Activated T-helper 1 cell treated with Interleukin-2 at 50 U/mL for 16 hours (primary cell): ENCODE data around the gene COQ7.

Experiments
- DNase-seq: peaks from one replicate; pipeline ENCODE4 v3.0.0-alpha.2; 2020; ENCODE audit warnings: low read depth

The COQ7 gene

DNA sequence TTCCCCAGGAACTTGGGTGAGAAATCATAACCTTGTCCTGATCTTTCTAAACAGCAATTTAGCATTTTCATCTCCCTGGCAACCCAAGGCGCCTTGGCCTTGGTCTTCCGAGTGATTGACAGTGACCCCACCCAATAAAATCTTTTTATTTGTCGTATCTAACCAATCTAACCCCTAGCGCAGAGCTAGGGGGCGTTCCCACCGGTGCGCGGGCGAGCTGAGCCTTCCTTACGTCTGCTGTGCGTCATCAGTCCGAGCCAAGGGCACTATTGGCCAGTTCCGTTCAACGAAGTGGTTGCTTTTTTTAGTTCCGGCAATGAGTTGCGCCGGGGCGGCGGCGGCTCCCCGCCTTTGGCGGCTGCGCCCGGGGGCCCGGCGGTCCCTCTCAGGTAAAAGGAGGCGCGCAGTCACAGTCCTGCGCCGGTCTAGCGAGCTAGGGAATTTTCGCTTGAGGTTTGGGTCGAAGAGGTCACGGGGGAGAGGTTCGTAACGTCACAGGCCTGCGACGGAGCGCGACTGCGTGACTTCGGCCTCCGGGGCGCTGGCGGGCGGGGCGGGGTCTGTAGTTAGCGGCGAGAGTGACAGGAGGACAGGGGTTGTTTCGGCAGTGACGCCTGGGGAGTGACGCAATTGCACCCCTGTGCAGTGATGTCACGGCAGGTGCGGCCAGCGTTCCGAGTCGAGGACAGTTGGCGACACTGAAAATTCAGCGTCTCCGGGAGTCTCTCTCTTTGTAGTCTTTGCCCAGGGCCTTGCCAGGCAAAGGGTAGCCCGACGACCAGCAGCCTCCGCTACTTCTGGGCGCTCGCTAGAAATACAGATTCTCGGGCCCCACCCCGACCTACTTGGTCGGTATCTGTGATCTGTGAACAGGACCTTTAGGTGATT is at the start of gene COQ7:
TSS of gene COQ7 (plus strand) at position 266 of the 888 bp plus-strand sequence. CDS start at position 317, 51 bp downstream.
- peak; percentile 95 for DNase-seq

DNA sequence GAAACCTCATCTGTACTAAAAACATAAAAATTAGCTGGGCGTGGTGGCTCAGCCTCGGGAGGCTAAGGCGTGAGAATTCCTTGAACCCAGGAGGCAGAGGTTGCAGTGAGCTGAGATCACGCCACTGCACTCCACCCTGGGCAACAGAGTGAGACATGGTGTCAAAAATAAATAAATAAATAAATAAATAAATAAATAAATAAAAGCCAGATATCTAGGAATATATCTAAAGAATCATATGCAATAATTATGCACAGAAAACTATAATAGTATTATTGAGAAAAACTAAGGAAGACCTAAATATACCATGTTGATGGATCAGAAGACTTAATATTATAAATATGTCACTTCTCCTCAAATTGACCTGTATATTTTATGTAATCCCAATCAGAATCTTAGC is 46.7 kb upstream of the COQ7 start:
- DNase-seq, result no peak

DNA sequence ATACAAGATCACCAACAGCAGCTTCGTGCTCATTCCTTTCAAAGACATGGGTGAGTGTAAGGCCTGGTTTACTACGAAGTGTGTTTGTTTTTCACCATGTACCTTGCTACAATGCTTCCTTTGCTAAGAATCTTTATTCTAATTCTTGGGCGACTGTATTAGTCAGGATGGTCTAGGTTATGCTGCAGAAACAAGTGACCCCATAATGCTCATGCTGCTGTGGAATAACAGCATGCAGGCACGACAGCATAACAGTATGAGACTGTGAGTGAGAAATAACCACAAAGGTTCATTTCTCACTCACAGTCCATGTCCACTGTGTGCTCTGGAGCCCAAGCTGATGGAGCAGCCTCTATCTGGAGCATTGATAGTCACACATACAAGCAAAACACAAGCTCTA is 45.7 kb upstream of the COQ7 start:
- DNase-seq, result no peak

DNA sequence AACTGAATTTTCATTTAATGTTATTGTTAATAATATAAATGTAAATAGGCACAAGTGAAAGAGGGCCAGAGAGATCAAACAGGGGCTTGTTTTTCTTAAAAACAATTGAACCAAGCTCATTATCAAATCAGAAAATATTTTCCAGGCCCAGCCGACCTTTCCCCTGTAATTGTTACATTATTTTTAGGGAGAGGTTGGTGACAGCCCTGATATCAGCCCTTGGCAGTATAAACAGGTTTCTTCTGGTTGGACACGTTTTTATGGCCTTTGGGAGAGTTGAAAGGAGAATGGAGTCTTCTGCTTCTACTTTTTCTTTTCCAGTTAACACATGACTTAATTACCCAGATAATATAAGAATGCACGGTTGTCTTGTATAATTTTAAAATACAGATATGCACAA is 40.0 kb upstream of the COQ7 start:
- DNase-seq, result no peak

DNA sequence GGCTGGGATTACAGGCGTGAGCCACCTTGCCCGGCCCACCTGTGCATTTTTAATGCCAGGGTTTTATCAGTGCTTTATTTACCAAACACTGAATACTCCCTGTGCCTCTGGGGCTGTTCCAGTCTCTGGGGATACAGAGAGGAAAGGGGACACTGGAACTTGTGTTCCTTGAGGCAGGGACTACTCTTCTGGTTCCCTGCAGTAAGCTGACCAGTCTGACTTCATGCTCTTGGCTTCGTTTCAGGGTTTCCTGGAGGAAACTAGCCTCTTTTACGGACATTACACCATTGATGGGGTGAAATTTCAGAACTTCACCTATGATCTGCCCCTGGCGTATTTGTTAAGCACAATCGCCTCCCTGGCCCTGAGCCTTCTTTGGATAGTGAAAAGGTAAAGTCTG is 37.4 kb upstream of the COQ7 start:
- no peak for DNase-seq

DNA sequence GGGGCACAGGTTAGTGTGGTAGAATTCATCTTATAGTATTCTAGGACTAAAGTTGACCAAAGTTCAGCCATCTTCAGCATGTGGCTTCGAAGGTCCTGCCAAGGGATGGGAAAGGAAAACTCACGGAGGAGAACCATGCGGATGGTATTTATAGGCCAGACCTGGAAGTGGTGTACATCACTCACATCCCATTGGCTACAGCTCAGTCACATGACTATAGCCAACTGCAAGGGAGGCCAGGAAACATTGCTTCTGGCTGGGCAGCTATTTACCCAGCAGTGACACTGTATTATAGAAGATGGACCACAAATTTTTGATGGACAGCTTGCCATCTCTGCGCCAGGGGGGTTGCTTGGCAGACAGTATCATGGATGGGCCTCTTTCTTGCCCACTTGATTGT is 35.7 kb upstream of the COQ7 start:
- no peak for DNase-seq

DNA sequence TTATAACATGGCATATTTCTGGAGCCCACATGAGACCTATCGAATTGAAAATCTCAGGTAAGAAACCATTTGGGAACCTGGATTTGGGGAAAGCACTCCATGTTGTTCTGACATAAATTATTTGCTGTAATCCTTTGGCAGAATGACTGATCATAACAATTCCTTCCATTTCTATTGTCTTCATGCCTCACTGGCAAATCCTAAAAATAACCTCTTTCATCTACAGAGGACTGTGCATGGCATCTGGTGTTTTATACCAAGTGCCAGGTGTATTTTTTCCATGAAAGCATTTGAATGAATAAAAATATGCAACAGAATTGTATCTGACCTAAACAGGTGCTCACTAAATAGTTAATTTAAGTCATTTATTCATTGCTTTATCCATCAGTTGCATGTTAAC is 33.7 kb upstream of the COQ7 start:
- DNase-seq, result no peak

DNA sequence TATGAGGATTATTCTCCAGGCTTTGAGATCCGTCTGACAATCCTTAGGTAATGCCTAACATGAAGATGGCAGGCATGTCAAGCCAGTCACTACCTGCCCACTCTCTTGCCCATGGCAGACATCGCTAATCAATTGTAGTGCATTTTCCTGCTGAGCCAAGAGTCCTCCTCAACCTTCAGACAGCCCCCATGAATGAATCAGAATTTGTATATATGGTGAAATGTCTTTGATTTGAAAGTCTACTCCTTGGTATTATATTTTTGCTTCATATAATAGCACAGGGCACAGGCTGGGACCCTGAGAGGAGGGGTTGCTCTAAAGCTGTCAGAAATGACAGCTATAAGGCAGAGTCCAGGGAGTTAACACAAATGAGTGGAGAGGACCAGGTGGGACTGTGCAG is 27.0 kb upstream of the COQ7 start:
- DNase-seq, result no peak

DNA sequence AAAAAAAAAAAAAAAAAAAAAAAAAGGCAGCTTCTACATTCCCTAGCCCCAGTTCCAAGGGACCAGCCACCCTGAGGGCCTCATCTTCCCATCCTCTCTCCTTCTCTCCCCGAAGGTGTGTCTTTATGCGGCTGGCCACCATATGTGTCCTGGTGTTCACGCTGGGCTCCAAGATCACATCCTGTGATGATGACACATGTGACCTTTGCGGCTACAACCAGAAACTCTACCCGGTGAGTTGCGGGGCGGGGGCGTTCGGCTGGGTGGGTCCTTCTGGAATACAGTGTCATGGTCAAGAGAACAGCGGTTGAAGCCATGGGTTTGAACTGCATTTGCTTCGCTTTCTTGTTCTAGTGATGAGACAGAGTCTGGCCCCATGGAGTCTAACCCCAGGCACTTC is 22.6 kb upstream of the COQ7 start:
- DNase-seq, result no peak

DNA sequence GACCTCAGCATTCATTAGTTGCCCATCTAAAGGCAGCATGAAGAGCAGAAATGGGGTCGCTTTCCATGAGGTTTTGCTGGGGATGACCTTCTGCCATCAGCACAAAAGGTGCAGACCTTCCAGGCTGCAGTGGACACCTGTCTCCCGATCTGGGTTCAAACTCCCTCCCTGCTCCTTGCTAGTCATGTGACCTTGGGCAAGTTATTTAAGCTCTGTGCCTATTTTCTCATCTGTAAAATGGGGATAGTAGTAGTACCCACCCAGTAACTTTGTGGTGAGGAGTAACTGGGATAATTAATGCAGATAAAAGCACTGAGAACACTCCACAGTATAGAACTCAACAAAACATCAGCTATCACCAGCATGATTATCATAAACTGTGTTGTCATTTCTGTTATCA is 21.4 kb upstream of the COQ7 start:
- DNase-seq, result no peak

DNA sequence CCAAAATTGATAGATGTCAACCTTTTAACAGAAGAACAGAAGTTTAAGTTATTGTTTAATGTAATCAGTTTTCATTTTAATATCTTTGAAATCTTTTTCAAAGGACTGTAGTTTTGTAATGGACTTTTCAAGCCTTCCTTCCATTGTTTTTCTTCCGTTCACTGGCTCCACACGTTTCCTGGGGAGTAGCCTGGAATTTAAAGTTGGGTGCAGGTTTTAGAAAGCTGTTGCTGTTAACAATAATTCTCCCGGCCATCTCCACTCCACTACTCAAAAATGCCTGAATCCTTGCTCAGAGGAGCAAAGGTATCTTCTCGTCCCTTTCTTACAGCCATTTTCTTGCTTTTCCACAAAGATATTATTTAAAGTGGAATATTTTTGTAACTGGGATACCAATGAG is 4.7 kb upstream of the COQ7 start:
- DNase-seq, result no peak

DNA sequence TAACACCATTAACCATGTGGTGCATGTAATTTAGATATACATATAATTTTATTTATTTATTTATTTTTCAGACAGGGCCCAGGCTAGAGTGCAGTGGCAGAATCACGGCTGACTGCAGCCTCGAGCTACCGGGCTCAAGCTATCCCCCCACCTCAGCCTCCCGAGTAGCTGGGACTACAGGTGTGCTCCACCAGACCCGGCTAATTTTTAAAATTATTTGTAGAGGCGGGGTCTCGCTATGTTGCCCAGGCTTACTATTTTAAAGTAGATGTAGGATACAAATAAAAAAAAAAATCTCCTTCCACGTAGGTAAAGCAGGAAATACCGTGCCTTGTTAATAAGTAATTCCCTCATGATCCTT is 446 bp upstream of the COQ7 start:
- no peak for DNase-seq

DNA sequence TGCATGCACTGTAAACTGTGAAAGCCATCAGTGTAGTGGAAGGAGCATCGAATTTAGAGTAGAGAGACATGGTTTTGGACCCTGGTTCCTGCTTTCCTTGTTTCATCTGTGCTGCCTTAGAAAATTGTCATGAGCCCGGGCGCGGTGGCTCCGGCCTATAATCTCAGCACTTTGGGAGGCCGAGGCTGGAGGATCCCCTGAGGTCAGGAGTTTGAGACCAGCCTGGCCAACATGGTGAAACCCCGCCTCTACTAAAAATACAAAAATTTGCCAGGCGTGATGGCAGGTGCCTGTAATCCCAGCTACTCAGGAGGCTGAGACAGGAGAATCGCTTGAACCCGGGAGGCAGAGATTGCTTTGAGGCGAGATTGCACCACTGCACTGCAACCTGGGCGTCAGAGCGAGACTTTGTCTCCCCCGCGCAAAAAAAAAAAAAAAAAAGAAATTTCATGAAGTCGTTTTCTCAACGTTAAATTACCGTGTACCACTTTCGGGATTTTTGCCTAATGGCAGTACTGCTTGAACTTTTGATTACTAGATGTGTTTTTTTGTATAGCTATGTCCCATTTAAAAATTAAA is 912 bp downstream of the COQ7 start:
- no peak for DNase-seq

DNA sequence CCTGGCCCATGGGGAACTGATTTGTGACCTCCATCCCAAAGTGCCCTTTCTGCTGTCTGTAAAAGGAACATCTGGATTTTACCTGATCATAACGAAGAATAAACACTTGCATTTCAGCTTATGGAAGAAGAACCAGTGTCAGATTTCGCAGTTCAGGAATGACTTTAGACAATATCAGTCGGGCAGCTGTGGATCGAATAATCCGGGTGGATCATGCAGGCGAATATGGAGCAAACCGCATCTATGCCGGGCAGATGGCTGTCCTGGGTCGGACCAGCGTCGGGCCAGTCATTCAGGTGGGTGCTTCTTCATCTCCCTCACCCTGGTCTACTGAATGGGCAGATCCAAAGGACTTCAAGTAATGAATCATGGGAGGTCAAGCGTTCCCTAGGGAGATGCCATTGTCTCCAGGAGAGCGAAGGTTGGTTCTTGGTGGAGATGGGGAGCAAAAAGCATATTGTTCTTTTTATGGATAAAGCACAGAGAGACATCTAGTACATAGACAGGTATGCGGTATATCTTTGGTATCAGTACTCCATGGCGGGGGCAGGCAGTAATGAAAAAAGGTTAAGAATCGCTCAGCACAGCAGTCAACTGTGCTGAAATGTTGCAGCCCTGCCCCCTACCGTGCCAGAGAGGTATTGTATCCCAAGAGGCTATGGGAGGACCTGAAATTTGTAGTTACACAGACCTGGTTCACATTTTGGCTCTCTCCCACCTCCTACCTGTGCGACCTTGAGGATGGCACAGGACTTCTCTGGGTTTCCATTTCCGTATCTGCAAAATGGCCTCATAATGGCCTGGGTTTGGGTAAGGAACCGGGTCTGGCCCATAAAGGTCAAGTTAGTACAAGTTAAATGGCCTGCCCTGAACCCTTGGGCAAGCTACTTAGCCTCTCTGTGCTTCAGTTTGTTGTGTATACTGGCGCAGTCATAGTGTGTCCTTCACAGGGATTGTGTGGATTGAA is 4.7 kb downstream of the COQ7 start:
- DNase-seq, result no peak

DNA sequence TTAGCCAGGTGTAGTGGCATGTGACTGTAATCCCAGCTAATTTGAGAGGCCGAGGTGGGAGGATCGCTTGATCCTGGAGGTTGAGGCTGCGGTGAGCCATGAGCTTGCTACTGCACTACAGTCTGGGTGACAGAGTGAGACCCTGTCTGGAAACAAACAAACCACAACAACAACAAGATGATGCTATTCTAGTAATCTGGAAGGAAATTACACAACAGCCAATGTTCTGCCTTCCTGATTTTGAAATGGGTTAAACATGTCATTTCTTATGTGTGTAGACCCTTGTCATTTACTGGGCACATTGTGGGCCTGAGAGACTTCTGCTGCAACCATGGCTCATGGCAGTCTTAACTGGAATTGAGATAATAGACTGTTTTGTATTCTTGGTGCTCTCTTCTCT is 5.9 kb downstream of the COQ7 start:
- no peak for DNase-seq

DNA sequence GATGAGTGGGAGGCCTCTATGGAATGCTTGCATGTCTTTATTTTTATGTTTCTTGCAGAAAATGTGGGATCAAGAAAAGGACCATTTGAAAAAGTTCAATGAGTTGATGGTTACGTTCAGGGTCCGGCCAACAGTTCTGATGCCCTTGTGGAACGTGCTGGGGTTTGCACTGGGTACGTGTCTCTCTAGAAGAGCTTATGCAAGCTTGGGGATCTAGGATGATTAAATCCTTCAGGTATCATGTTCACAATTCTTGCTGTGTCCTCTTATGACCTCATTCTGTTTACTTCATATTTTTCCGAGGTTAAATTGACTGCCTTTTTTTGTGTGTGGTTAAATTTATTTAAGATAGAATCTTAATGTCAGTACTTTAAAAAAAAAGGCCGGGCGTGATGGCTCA is 6.4 kb downstream of the COQ7 start:
- DNase-seq, result no peak

DNA sequence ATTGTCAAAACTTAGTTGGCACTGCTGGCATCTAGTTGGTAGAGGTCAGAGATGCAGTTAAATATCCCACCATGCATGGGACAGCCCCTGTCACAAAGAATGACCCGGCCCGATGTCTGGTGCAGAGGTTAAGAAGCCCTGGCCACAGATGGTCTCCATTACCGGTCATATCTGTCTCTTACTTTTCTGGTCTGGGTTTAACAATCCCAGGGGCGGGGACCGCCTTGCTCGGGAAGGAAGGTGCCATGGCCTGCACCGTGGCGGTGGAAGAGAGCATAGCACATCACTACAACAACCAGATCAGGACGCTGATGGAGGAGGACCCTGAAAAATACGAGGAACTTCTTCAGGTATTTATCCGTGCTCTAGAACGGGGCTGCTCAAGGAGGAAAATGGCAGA is 8.1 kb downstream of the COQ7 start:
- DNase-seq, result no peak

DNA sequence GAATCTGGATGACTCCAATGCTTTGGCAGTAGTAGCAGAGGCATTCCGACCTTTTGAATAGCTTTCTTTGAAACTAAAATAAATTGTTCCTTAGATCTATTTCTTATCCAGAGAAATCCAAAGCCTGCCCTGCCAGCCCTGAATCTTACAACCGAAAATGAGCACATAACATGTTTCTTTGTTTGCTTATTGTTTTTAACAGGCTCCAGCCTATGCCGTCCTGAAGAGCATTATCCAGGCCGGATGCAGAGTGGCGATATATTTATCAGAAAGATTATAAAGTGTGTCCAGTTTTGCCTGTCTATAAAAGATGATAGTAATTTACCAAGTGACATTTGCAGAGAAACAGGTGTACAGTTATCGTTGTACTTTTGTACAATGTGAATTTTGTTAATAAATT is 10.5 kb downstream of the COQ7 start:
- DNase-seq, result no peak

DNA sequence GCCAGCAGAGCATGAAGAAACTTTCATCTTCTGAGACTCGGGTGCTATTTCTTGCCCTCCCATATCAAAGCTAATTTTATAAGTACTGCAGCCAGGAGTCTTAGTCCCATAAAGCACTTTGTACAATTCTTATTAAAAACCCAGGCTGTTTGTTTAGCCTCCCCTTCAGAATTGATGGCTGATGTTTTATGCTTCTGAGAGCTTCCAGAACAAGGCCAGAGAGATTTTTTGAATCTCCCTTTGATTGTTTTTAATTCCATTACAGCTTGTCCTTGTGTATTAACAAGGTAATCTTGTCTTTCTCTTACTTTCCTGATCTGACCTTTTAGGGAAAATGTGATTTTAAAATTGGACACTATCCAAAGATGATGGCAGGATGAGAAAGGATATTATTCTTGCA is 16.3 kb downstream of the COQ7 start:
- no peak for DNase-seq

DNA sequence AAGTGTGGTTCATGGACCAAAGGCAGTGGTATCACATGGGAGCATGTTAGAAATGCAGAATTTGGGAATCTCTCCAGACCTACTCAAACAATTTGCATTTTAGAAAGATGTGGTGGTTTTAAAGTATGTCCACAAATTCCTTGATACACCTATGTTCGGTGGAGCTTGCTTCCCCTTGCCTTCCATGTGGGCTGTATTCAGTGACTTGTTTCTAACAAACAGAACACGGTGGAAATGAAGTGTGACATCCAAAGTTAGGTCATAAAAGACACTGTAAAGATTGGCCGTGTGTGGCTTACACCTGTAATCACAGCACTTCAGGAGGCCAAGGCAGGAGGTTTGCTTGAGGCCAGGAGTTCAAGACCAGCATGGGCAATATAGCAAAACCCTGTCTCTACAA is 16.7 kb downstream of the COQ7 start:
- DNase-seq, result no peak

DNA sequence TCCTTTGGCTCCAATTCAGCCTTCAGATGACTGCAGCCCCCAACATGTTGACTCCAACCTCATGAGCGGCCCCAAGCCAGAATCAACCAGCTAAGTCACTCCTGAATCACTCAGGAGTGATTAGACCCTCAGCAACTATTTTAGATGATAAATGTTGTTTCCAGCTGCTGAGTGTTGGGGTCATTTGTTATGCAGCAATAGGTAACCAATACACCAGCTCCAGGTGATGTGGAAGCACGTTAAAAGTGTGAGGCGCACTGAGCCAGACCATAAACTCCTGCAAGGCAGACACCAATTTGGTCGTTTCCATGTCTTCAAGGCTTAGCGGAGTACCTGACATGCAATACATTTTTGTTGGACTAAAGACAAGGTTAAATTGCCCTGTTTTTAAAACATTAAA is 17.5 kb downstream of the COQ7 start:
- no peak for DNase-seq

DNA sequence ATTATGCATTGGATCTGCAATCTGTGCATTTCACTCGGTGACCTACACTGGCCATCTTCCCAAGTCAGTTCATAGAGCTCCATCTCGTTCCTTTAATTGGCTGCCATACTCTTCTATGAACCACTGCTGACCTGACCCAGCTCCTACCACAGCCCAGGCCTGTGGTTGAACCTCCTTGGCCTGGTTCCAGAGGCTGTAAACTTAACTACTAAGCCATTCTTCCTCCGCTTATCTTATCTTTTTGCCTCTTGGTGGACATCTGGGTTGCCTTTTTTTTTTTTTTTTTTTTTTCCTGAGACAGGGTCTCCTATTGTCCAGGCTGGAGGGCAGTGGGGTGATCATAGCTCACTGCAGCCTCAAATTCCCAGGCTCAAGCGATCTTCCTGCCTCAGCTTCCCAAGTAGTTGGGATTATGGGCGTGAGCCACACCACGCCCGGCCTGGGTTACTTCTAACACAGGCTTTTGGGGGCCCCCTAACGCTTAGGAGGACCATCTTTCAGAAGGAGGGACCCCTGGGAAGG is 18.3 kb downstream of the COQ7 start:
- DNase-seq, result no peak
